SH-SY5Y (cell line): ENCODE data around the gene MPP1.

Experiments used
- GATA2 ChIP-seq: IDR thresholded peaks from 2 replicates; pipeline ENCODE4 v1.6.1; 2011; ENCODE audit warnings: mild to moderate bottlenecking, low read depth, low read length
- GATA3 ChIP-seq: IDR thresholded peaks from 2 replicates; pipeline ENCODE4 v1.6.1; 2011; ENCODE audit warnings: low read depth, mild to moderate bottlenecking, low read length, moderate library complexity

- no peak for TF ChIP-seq GATA3
- TF ChIP-seq GATA2, result no peak
These were observed 26.0 kb downstream of the MPP1 start for GRCh38 chrX:154779261-154779660.
